OCI-LY3 (cell line): ENCODE results near the gene MCF2L2.

Source experiments
- CTCF ChIP-seq: fragments of 200-600, 300-600 bp; sonication (generic); IDR thresholded peaks from 2 replicates; pipeline ENCODE4 v1.5.1; 2014; ENCODE audit warnings: antibody characterized with exemption, low read length, low read depth
- EZH2phosphoT487 ChIP-seq: fragments of 200-600 bp; shearing (Covaris generic); IDR thresholded peaks from 2 replicates; pipeline ENCODE4 v1.6.1; 2018; ENCODE audit warnings: antibody characterized with exemption, mixed run types, low read depth

DNA sequence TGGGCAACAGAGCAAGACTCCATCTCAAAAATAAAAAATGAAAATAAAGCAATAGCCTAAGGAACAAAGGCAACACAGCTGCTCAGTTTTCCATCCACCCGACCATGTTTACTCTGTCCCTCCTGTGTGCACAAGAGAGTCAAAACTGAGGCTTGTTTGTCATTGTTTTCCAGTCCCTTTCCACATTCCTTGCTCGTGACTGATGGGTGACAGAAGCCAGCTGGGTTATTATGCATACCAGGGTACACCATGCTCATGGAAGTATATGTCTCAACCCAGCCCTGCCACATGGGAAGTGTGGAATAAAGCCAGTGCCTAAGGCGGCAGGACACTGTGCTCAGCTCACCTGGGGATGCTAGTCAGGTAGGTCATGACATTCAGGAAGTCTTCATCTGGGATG lies 49.5 kb downstream of the MCF2L2 start:
- TF ChIP-seq CTCF (no peak), EZH2phosphoT487 (no peak)
